H9 (cell line): Measurements from ENCODE around the gene SUOX. TPM values are rescaled to one million over a fixed set of nuclear protein-coding genes. Genes with fewer than 3 reads are reported as not detected.

Experiments used
- DNase-seq: peaks from one replicate; pipeline ENCODE4 v3.0.0-alpha.2; 2017
- H2AFZ ChIP-seq: one replicate; pipeline ENCODE4 v1.6.1; 2013; ENCODE audit warnings: mild to moderate bottlenecking, low read length, control low read depth, moderate library complexity
- H2AK5ac ChIP-seq: 2 replicates; pipeline ENCODE4 v1.6.1; 2013; ENCODE audit warnings: low read length, control low read depth, mixed read lengths; ENCODE audit not compliant: insufficient read length
- H2BK120ac ChIP-seq: one replicate; pipeline ENCODE4 v1.6.1; 2013; ENCODE audit warnings: low read depth, mild to moderate bottlenecking, low read length, control low read depth, inconsistent platforms; ENCODE audit not compliant: poor library complexity, severe bottlenecking
- H2BK12ac ChIP-seq: 2 replicates; pipeline ENCODE4 v1.6.1; 2013; ENCODE audit warnings: low read length, control low read depth, mixed read lengths, low read depth; ENCODE audit not compliant: insufficient read length
- H2BK15ac ChIP-seq: 2 replicates; pipeline ENCODE4 v1.6.1; 2013; ENCODE audit warnings: low read depth, low read length, control low read depth
- H2BK20ac ChIP-seq: one replicate; pipeline ENCODE4 v1.6.1; 2013; ENCODE audit warnings: low read depth, mild to moderate bottlenecking, low read length, control low read depth, inconsistent platforms; ENCODE audit not compliant: poor library complexity, severe bottlenecking
- H2BK5ac ChIP-seq: 2 replicates; pipeline ENCODE4 v1.6.1; 2013; ENCODE audit warnings: low read length, control low read depth, mixed read lengths; ENCODE audit not compliant: insufficient read length
- H3K14ac ChIP-seq: 2 replicates; pipeline ENCODE4 v1.6.1; 2013; ENCODE audit warnings: low read length, control low read depth; ENCODE audit not compliant: insufficient read depth
- H3K18ac ChIP-seq: 2 replicates; pipeline ENCODE4 v1.6.1; 2013; ENCODE audit warnings: low read depth, mild to moderate bottlenecking, mixed read lengths, low read length, control low read depth; ENCODE audit not compliant: insufficient read length
- H3K23ac ChIP-seq: 2 replicates; pipeline ENCODE4 v1.6.1; 2013; ENCODE audit warnings: low read length, control low read depth, mixed read lengths, low read depth; ENCODE audit not compliant: insufficient read length
- H3K23me2 ChIP-seq: 2 replicates; pipeline ENCODE4 v1.6.1; 2013; ENCODE audit warnings: low read depth, mild to moderate bottlenecking, mixed read lengths, low read length, control low read depth; ENCODE audit not compliant: insufficient read length, poor library complexity, severe bottlenecking
- H3K27ac ChIP-seq: 2 replicates; pipeline ENCODE4 v1.5.1; 2013; ENCODE audit warnings: low read length, control low read depth, mixed read lengths, low read depth; ENCODE audit not compliant: insufficient read length
- H3K27me3 ChIP-seq: 2 replicates; pipeline ENCODE4 v1.6.1; 2013; ENCODE audit warnings: low read length, control low read depth, inconsistent platforms; ENCODE audit not compliant: insufficient read depth
- H3K4ac ChIP-seq: 2 replicates; pipeline ENCODE4 v1.6.1; 2013; ENCODE audit warnings: low read depth, mild to moderate bottlenecking, control low read depth, inconsistent platforms, low read length, moderate library complexity
- H3K4me1 ChIP-seq: 2 replicates; pipeline ENCODE4 v1.6.1; 2013; ENCODE audit warnings: low read length, control low read depth, inconsistent platforms; ENCODE audit not compliant: insufficient read depth
- H3K4me2 ChIP-seq: 2 replicates; pipeline ENCODE4 v1.6.1; 2013; ENCODE audit warnings: low read length, control low read depth, mixed read lengths; ENCODE audit not compliant: insufficient read length, insufficient read depth
- H3K56ac ChIP-seq: 2 replicates; pipeline ENCODE4 v1.6.1; 2013; ENCODE audit warnings: low read depth, mild to moderate bottlenecking, mixed read lengths, low read length, control low read depth; ENCODE audit not compliant: insufficient read length
- H3K79me1 ChIP-seq: 2 replicates; pipeline ENCODE4 v1.6.1; 2013; ENCODE audit warnings: low read depth, mild to moderate bottlenecking, moderate library complexity, low read length, control low read depth, inconsistent platforms; ENCODE audit not compliant: insufficient read depth, poor library complexity, severe bottlenecking
- H3K79me2 ChIP-seq: 2 replicates; pipeline ENCODE4 v1.6.1; 2013; ENCODE audit warnings: low read length, control low read depth, inconsistent platforms; ENCODE audit not compliant: insufficient read depth
- H3K9ac ChIP-seq: 2 replicates; pipeline ENCODE4 v1.6.1; 2013; ENCODE audit warnings: low read length, control low read depth, mixed read lengths; ENCODE audit not compliant: insufficient read length; ENCODE audit errors: extremely low read depth
- H3K9me3 ChIP-seq: one replicate; pipeline ENCODE4 v1.6.1; 2013; ENCODE audit warnings: low read depth, low read length, inconsistent platforms; ENCODE audit not compliant: control insufficient read depth
- H3T11ph ChIP-seq: one replicate; pipeline ENCODE4 v1.6.1; 2013; ENCODE audit warnings: mild to moderate bottlenecking, low read length, control low read depth, inconsistent platforms
- H4K20me1 ChIP-seq: one replicate; pipeline ENCODE4 v1.6.1; 2013; ENCODE audit not compliant: control insufficient read depth, insufficient read length, insufficient read depth
- H4K5ac ChIP-seq: 2 replicates; pipeline ENCODE4 v1.6.1; 2013; ENCODE audit warnings: low read depth, mild to moderate bottlenecking, mixed read lengths, low read length, control low read depth; ENCODE audit not compliant: insufficient read length
- H4K8ac ChIP-seq: replicated peaks from 2 replicates; pipeline ENCODE4 v1.6.1; 2013; ENCODE audit warnings: low read length, control low read depth, mixed read lengths, low read depth; ENCODE audit not compliant: insufficient read length
- H4K91ac ChIP-seq: 2 replicates; pipeline ENCODE4 v1.6.1; 2013; ENCODE audit warnings: low read depth, mild to moderate bottlenecking, moderate library complexity, mixed read lengths, low read length, control low read depth; ENCODE audit not compliant: insufficient read length
- H3K27ac Mint-ChIP-seq, 3 experiments: 2 replicates in 2 of 3; 3 replicates in 1 of 3; pipeline ENCODE4 v1.8.0; 2020 to 2021; ENCODE audit warnings: mixed read lengths in 3 of 3, mild to moderate bottlenecking in 1 of 3, moderate library complexity in 1 of 3
- H3K27me3 Mint-ChIP-seq: 2 replicates; pipeline ENCODE4 v1.8.0; 2021; ENCODE audit warnings: low read depth, mild to moderate bottlenecking, moderate library complexity, mixed read lengths
- H3K36me3 Mint-ChIP-seq, 3 experiments: 2 replicates in 2 of 3; 3 replicates in 1 of 3; pipeline ENCODE4 v1.8.0; 2020 to 2021; ENCODE audit warnings: low read depth in 3 of 3, mixed read lengths in 3 of 3; ENCODE audit not compliant: insufficient read depth in 1 of 3
- H3K4me1 Mint-ChIP-seq, 2 experiments: 2 replicates each; pipeline ENCODE4 v1.8.0; 2020; ENCODE audit warnings: mixed read lengths in 2 of 2
- H3K4me3 Mint-ChIP-seq, 2 experiments: 2 replicates in 1 of 2; 3 replicates in 1 of 2; pipeline ENCODE4 v1.8.0; 2020 to 2021; ENCODE audit warnings: mild to moderate bottlenecking in 2 of 2, mixed read lengths in 2 of 2, moderate library complexity in 1 of 2
- H3K9me3 Mint-ChIP-seq, 2 experiments: 2 replicates in 1 of 2; 3 replicates in 1 of 2; pipeline ENCODE4 v1.8.0; 2020; ENCODE audit warnings: mild to moderate bottlenecking in 2 of 2, mixed read lengths in 2 of 2, moderate library complexity in 1 of 2
- CTCF ChIP-seq: fragments of 200-600 bp; sonication (generic); conservative IDR thresholded peaks from 3 replicates; pipeline ENCODE4 v1.8.0; 2021; ENCODE audit warnings: antibody characterized with exemption, mild to moderate bottlenecking
- WGBS: extraction: QIAGEN DNeasy Blood & Tissue Kit; methylation state at CpG from one replicate; pipeline ENCODE4 v1.1.7; 2013; ENCODE audit warnings: missing lambda C conversion rate, low lambda C conversion rate, mixed read lengths; ENCODE audit not compliant: insufficient read length; ENCODE audit errors: extremely low coverage; 5-methylcytosine and 5-hydroxymethylcytosine counted together
- total RNA-seq: library from RNA; stranded (reverse); gene quantifications from 2 replicates; pipeline ENCODE4 v1.2.1, GENCODE V29; 2021

Gene SUOX
- total RNA-seq, 1 experiment from 2014 or later, result 21.0 TPM

GRCh38 chr12:55993230-55993853, 3.7 kb upstream of the SUOX start:
- no peak for TF ChIP-seq CTCF
- H2AK5ac ChIP-seq, result no peak overlapping the region
- no peak overlapping the region for H3K18ac ChIP-seq
- H2BK12ac ChIP-seq, result no peak overlapping the region
- H4K20me1 ChIP-seq, result no peaks in the 10 kb centered on the region
- no peak overlapping the region for H2BK20ac ChIP-seq
- no peaks in the 10 kb centered on the region for H3K9me3 ChIP-seq
- peaks cover 8% of the 10 kb centered on the region for H3K23me2 ChIP-seq
- no peaks in the 10 kb centered on the region for H3K79me2 ChIP-seq
- Mint-ChIP-seq H3K36me3 (peaks cover 44 to 61% (median 56%) of the 10 kb centered on the region in 3 experiments; a peak in 6 of 7 replicates), H3K4me1 (peaks cover 5 to 6% of the 10 kb centered on the region in 2 experiments; a peak in 3 of 4 replicates), H3K27me3 (no peaks in the 10 kb centered on the region), H3K4me3 (no peak overlapping the region), H3K9me3 (no peaks in the 10 kb centered on the region), H3K27ac (no peak overlapping the region; a peak in 1 of 7 replicates)
- no peak overlapping the region for H2BK120ac ChIP-seq
- no peak for DNase-seq
- H3T11ph ChIP-seq, result no peak overlapping the region
- no peaks in the 10 kb centered on the region for H3K79me1 ChIP-seq
- H3K56ac ChIP-seq, result no peak overlapping the region
- no peak overlapping the region for H2BK15ac ChIP-seq
- no peak overlapping the region for H4K91ac ChIP-seq
- H4K8ac ChIP-seq, result no peak overlapping the region
- no peak overlapping the region for H3K27ac ChIP-seq
- no peaks in the 10 kb centered on the region for H3K4me1 ChIP-seq
- H2BK5ac ChIP-seq, result no peak overlapping the region
- no peak overlapping the region for H3K4me2 ChIP-seq
- no peak overlapping the region for H3K9ac ChIP-seq
- no CpG with 5 or more reads among the region's 4 CpGs for WGBS
- H4K5ac ChIP-seq, result no peak overlapping the region
- H3K23ac ChIP-seq, result no peak overlapping the region
- no peak overlapping the region for H3K4ac ChIP-seq
- no peak overlapping the region for H2AFZ ChIP-seq
- H3K14ac ChIP-seq, result no peak overlapping the region
- no peaks in the 10 kb centered on the region for H3K27me3 ChIP-seq
